Measurements from ENCODE around the gene GFRA4.

Gene GFRA4

DNA sequence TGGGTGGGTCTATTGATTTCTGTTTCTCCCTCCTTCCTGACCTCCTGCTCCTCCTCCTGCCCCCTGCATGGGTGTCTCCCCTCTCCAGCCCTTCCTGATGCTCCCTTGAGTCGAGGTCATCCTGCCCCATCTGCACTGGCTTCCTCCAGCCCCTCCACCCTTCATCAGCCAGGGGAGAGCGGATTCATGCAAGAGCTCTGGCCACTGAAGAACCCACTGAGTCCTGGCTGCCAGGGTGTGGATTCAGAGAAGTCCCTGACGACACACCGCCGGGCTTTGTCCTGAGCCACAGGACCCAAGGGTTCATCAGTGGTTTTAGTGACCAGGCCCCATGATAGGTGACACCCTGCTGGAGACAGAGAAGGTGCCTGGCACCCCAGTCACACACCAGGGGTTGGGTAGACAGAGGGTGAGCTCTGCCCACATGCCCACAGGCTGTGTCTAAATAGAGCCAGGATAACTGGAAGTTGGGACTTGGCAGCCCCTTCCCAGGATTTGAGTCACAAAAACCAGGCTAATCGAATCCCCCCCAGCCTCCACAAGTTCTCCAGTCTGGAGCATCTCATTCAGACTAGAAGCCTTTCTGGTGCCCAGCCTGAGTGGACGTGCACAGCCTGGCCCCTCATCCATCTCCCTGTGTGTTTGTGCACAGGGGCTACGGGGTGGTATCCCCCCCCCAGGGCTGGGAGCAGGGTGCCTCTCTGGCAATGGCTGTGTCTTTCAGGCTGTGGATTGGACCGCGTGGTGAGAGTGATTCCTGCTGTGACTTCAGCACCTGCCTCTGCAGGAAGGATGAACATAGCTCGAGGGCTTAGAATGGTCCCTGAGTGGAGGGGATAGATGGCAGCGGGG, 1.2 kb downstream of the GFRA4 start:
- TF ChIP-seq YY1 (IDR thresholded peaks at IDR 0.05; ENCODE audit: low read depth) (no peak), TEAD4 (IDR thresholded peaks at IDR 0.05) (no peak), TCF12 (IDR thresholded peaks at IDR 0.05; ENCODE audit: low read depth) (no peak), FOXM1 (IDR thresholded peaks at IDR 0.05; ENCODE audit: borderline replicate concordance, low read depth) (no peak), RAD21 (IDR thresholded peaks at IDR 0.05; ENCODE audit: low read depth) (no peak), CREB1 (IDR thresholded peaks at IDR 0.05; ENCODE audit: low read depth) (no peak), EP300 (IDR thresholded peaks at IDR 0.05; ENCODE audit: borderline replicate concordance) (no peak), NFIC (IDR thresholded peaks at IDR 0.05) (no peak), TAF1 (IDR thresholded peaks at IDR 0.05; ENCODE audit: low read depth) (no peak), ZBTB7A (IDR thresholded peaks at IDR 0.05; ENCODE audit: low read depth) (no peak), EGR1 (IDR thresholded peaks at IDR 0.05) (no peak), CEBPB (IDR thresholded peaks at IDR 0.05) (no peak)
- TF ChIP-seq, protein P1, sequence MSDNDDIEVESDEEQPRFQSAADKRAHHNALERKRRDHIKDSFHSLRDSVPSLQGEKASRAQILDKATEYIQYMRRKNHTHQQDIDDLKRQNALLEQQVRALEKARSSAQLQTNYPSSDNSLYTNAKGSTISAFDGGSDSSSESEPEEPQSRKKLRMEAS (IDR thresholded peaks at IDR 0.05), result no peak
- TF ChIP-seq, protein P2, sequence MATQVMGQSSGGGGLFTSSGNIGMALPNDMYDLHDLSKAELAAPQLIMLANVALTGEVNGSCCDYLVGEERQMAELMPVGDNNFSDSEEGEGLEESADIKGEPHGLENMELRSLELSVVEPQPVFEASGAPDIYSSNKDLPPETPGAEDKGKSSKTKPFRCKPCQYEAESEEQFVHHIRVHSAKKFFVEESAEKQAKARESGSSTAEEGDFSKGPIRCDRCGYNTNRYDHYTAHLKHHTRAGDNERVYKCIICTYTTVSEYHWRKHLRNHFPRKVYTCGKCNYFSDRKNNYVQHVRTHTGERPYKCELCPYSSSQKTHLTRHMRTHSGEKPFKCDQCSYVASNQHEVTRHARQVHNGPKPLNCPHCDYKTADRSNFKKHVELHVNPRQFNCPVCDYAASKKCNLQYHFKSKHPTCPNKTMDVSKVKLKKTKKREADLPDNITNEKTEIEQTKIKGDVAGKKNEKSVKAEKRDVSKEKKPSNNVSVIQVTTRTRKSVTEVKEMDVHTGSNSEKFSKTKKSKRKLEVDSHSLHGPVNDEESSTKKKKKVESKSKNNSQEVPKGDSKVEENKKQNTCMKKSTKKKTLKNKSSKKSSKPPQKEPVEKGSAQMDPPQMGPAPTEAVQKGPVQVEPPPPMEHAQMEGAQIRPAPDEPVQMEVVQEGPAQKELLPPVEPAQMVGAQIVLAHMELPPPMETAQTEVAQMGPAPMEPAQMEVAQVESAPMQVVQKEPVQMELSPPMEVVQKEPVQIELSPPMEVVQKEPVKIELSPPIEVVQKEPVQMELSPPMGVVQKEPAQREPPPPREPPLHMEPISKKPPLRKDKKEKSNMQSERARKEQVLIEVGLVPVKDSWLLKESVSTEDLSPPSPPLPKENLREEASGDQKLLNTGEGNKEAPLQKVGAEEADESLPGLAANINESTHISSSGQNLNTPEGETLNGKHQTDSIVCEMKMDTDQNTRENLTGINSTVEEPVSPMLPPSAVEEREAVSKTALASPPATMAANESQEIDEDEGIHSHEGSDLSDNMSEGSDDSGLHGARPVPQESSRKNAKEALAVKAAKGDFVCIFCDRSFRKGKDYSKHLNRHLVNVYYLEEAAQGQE (IDR thresholded peaks at IDR 0.05; ENCODE audit: low read depth), result no peak
- TF ChIP-seq, protein P3, sequence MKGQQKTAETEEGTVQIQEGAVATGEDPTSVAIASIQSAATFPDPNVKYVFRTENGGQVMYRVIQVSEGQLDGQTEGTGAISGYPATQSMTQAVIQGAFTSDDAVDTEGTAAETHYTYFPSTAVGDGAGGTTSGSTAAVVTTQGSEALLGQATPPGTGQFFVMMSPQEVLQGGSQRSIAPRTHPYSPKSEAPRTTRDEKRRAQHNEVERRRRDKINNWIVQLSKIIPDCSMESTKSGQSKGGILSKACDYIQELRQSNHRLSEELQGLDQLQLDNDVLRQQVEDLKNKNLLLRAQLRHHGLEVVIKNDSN (IDR thresholded peaks at IDR 0.05), result no peak

DNA sequence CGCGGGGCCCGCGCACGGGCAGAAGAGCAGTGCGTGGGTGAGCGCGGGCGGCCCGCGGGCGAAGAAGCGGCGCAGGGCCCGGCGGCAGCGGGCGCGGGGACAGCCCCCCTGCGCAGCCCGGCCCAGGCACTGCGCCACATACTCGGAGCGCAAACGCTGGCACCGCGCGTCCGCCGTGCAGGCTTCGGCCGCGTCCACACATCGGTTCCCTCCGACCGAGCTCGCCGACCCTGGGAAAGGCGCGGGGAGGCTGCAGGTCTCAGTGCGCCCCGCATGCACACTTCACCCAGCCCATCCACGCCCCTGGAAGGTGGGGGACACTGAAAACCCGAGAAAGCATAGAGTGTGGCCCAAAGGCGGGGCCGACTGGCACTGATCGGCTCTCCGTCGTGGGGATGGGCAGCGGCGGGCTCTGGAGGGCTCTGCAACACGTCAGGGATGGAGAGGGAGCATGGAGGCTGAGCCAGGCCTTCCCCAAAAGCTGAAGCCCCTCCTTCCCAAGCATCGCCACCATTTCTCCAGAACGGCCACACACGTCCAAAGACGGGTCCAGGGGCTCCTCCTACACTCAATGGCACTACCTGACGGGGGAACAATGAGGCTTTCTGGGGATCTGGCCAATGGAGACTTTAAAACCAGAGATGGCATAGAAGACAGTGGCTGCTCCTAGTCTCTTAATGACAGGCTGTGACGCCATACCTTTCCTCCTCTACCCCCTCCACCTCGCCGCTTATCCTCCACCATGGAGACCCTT, 2.0 kb downstream of the GFRA4 start:
- TF ChIP-seq NFIC (IDR thresholded peaks at IDR 0.05), result no peak
- TF ChIP-seq EP300 (IDR thresholded peaks at IDR 0.05; ENCODE audit: borderline replicate concordance), result no peak
- TF ChIP-seq, protein P1 (IDR thresholded peaks at IDR 0.05), result no peak
- TF ChIP-seq, protein P3 (IDR thresholded peaks at IDR 0.05), result no peak
- TF ChIP-seq ZBTB7A (IDR thresholded peaks at IDR 0.05; ENCODE audit: low read depth), result no peak
- TF ChIP-seq TCF12 (IDR thresholded peaks at IDR 0.05; ENCODE audit: low read depth), result no peak

DNA sequence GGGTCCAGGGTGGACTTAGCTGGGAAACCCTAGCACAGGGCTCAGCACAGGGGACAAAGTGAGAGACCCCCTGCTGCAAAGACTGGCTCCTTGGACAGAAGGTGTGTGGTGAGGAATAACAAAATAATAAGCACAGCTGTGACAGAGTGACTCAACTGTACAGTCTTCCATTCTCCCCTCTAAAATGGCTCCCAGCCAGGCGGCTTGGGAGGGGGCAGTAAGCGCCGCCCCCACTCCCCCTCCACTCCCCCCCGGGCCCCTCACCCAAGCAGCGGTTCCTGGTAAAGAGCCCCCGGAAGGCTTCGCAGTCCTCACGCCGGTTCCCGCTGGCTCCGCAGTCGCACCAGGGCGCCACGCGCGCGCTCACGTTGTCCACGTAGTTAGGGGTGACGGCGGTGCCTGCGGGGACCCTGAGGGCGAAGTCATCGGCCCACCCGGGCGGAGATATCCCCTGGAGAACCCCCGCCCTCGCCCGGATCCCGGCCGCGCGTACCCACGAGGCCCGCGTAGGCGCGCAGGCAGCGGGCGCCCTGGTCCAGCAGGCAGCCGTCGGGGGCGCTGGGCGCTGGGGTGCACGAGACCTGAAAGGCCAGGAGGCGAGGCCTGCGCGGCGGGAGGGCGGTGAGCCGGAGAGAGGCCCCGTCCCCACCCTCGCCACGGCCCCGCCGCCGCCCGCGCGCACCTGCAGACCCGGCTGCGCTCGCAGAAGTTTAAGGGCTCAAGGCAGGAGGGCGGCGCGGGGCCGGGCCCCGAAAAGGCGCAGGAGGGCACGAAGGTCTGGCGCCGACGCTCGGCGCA, 2.7 kb downstream of the GFRA4 start:
- TF ChIP-seq NFIC (IDR thresholded peaks at IDR 0.05) (no peak), EP300 (IDR thresholded peaks at IDR 0.05; ENCODE audit: borderline replicate concordance) (no peak), ZBTB7A (IDR thresholded peaks at IDR 0.05; ENCODE audit: low read depth) (no peak), CREB1 (IDR thresholded peaks at IDR 0.05; ENCODE audit: low read depth) (no peak), TAF1 (IDR thresholded peaks at IDR 0.05; ENCODE audit: low read depth) (no peak), EGR1 (IDR thresholded peaks at IDR 0.05) (no peak), FOXM1 (IDR thresholded peaks at IDR 0.05; ENCODE audit: borderline replicate concordance, low read depth) (no peak), YY1 (IDR thresholded peaks at IDR 0.05; ENCODE audit: low read depth) (no peak), CEBPB (IDR thresholded peaks at IDR 0.05) (no peak)
- TF ChIP-seq, protein P2 (IDR thresholded peaks at IDR 0.05; ENCODE audit: low read depth), result no peak
- TF ChIP-seq, protein P1 (IDR thresholded peaks at IDR 0.05), result no peak
- TF ChIP-seq, protein P3 (IDR thresholded peaks at IDR 0.05), result no peak
